ENCODE results near the gene NTMT1.

- TF ChIP-seq, protein P1, sequence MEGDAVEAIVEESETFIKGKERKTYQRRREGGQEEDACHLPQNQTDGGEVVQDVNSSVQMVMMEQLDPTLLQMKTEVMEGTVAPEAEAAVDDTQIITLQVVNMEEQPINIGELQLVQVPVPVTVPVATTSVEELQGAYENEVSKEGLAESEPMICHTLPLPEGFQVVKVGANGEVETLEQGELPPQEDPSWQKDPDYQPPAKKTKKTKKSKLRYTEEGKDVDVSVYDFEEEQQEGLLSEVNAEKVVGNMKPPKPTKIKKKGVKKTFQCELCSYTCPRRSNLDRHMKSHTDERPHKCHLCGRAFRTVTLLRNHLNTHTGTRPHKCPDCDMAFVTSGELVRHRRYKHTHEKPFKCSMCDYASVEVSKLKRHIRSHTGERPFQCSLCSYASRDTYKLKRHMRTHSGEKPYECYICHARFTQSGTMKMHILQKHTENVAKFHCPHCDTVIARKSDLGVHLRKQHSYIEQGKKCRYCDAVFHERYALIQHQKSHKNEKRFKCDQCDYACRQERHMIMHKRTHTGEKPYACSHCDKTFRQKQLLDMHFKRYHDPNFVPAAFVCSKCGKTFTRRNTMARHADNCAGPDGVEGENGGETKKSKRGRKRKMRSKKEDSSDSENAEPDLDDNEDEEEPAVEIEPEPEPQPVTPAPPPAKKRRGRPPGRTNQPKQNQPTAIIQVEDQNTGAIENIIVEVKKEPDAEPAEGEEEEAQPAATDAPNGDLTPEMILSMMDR (IDR thresholded peaks at IDR 0.05; ENCODE audit: insufficient read depth, low read length): no peak
- TF ChIP-seq, protein P2, sequence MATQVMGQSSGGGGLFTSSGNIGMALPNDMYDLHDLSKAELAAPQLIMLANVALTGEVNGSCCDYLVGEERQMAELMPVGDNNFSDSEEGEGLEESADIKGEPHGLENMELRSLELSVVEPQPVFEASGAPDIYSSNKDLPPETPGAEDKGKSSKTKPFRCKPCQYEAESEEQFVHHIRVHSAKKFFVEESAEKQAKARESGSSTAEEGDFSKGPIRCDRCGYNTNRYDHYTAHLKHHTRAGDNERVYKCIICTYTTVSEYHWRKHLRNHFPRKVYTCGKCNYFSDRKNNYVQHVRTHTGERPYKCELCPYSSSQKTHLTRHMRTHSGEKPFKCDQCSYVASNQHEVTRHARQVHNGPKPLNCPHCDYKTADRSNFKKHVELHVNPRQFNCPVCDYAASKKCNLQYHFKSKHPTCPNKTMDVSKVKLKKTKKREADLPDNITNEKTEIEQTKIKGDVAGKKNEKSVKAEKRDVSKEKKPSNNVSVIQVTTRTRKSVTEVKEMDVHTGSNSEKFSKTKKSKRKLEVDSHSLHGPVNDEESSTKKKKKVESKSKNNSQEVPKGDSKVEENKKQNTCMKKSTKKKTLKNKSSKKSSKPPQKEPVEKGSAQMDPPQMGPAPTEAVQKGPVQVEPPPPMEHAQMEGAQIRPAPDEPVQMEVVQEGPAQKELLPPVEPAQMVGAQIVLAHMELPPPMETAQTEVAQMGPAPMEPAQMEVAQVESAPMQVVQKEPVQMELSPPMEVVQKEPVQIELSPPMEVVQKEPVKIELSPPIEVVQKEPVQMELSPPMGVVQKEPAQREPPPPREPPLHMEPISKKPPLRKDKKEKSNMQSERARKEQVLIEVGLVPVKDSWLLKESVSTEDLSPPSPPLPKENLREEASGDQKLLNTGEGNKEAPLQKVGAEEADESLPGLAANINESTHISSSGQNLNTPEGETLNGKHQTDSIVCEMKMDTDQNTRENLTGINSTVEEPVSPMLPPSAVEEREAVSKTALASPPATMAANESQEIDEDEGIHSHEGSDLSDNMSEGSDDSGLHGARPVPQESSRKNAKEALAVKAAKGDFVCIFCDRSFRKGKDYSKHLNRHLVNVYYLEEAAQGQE (IDR thresholded peaks at IDR 0.05; ENCODE audit: insufficient replicate concordance, low read depth): no peak
- TF ChIP-seq GABPA (IDR thresholded peaks at IDR 0.05; ENCODE audit: low read depth) (no peak), POLR2AphosphoS5 (IDR thresholded peaks at IDR 0.05; ENCODE audit: low read depth) (no peak)
These were observed 30.9 kb downstream of the NTMT1 start for GRCh38 chr9:129656795-129657390.
